Suprapubic skin (tissue), 4 donors: Measurements from ENCODE around the gene UBE2R2. TPM values are rescaled to one million over a fixed set of nuclear protein-coding genes. Genes with fewer than 3 reads are reported as not detected.

ENCODE experiments used
- DNase-seq, 2 donors: peaks; one replicate each; pipeline ENCODE4 v3.0.0-alpha.2; 2019; ENCODE audit warnings: low spot score in 2 of 2
- H3K27ac ChIP-seq: fragments of 200-600 bp; sonication (generic); one replicate; pipeline ENCODE4 v1.5.1; 2019
- H3K27me3 ChIP-seq: fragments of 200-600 bp; sonication (generic); one replicate; pipeline ENCODE4 v1.5.1; 2019
- H3K36me3 ChIP-seq: fragments of 200-600 bp; sonication (generic); one replicate; pipeline ENCODE4 v1.5.1; 2019
- H3K4me1 ChIP-seq: fragments of 200-600 bp; sonication (generic); one replicate; pipeline ENCODE4 v1.5.1; 2019
- H3K4me3 ChIP-seq: fragments of 200-600 bp; sonication (generic); one replicate; pipeline ENCODE4 v1.5.1; 2019; ENCODE audit warnings: mild to moderate bottlenecking
- H3K9me3 ChIP-seq: fragments of 200-600 bp; sonication (generic); one replicate; pipeline ENCODE4 v1.5.1; 2019
- EP300 ChIP-seq: sonication (generic); formaldehyde crosslinking; IDR thresholded peaks from one replicate; pipeline ENCODE4 v1.6.1; 2017; ENCODE audit warnings: antibody characterized with exemption
- POLR2A ChIP-seq, 2 donors: fragments of 450-650 bp; IDR thresholded peaks; one replicate each; pipeline ENCODE4 v1.6.1; 2017; ENCODE audit warnings: antibody characterized with exemption in 2 of 2, mild to moderate bottlenecking in 2 of 2, moderate library complexity in 2 of 2
- POLR2AphosphoS5 ChIP-seq, 3 donors: sonication (generic); formaldehyde crosslinking; IDR thresholded peaks; one replicate each; pipeline ENCODE4 v1.6.1; 2017; ENCODE audit warnings: antibody characterized with exemption in 3 of 3
- WGBS: methylation state at CpG from one replicate; pipeline ENCODE4 v1.1.5; 2018; 5-methylcytosine and 5-hydroxymethylcytosine counted together
- total RNA-seq, 4 donors: library from RNA; depleted of rRNA; stranded (reverse); fragments of >200 nt; gene quantifications; one replicate each; pipeline ENCODE4 v1.1.0, GENCODE V29; 2016
- TF ChIP-seq, protein P1 (sequence below), 2 donors: fragments of 200-600 bp in 1 of 2; fragments of 450-650 bp in 1 of 2; sonication (generic) in 1 of 2; IDR thresholded peaks; one replicate each; pipeline ENCODE4 v1.5.1; 2016 to 2019; ENCODE audit warnings: antibody characterized with exemption in 2 of 2, mild to moderate bottlenecking in 1 of 2, moderate library complexity in 1 of 2

UBE2R2 gene
- total RNA-seq, 4 donors from 2014 or later = 29.2 to 36.4 (median 33.5) TPM

DNA sequence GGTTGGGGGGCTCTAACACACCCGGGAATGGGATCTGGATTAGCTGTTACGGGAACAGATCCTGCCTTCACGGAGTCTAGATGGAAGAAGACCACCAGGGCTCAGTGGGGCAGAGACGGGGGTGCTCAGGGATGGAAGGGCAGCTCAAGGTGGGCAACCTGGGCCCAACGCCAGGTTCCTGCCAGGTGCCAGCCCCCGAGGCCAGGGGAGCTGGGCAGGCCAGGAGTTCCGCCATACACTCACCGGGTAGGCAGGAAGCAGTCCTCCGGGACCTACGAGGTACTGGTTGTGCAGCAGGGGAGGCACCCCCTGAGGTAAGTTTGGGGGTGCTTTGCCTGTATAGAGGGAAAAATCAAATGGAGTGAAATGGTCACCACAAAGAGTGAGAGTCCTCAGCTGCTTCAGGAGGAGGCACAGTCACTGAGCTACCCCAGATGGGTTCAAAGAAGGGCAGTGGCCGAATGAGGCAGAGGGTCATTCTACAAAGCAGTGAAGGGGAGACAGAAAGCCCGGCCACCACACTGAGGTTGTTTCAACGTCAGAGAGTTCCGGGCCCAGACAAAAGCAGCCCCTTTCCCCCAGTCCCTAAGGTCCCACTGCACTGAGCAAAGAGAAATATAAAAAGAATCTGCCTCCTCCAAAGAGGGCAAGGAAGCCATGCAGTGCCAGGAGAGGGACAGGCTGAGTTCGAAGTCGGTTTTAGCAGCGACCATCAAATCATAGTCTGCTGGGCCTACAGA, 110.0 kb downstream of the UBE2R2 start:
- H3K4me3 ChIP-seq = no peak overlapping the region
- H3K9me3 ChIP-seq = no peaks in the 10 kb centered on the region
- DNase-seq = no peak
- peaks cover 2% of the 10 kb centered on the region for H3K4me1 ChIP-seq
- no peaks in the 10 kb centered on the region for H3K27me3 ChIP-seq
- no peak overlapping the region for H3K27ac ChIP-seq
- WGBS = 92% methylated on average over 17 of the region's 17 CpGs
- TF ChIP-seq EP300 (no peak), POLR2A (IDR thresholded peaks at IDR 0.05) (no peak), POLR2AphosphoS5 (IDR thresholded peaks at IDR 0.05) (no peak)
- TF ChIP-seq, protein P1, sequence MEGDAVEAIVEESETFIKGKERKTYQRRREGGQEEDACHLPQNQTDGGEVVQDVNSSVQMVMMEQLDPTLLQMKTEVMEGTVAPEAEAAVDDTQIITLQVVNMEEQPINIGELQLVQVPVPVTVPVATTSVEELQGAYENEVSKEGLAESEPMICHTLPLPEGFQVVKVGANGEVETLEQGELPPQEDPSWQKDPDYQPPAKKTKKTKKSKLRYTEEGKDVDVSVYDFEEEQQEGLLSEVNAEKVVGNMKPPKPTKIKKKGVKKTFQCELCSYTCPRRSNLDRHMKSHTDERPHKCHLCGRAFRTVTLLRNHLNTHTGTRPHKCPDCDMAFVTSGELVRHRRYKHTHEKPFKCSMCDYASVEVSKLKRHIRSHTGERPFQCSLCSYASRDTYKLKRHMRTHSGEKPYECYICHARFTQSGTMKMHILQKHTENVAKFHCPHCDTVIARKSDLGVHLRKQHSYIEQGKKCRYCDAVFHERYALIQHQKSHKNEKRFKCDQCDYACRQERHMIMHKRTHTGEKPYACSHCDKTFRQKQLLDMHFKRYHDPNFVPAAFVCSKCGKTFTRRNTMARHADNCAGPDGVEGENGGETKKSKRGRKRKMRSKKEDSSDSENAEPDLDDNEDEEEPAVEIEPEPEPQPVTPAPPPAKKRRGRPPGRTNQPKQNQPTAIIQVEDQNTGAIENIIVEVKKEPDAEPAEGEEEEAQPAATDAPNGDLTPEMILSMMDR (IDR thresholded peaks at IDR 0.05) = no peak
- peaks cover 95% of the 10 kb centered on the region for H3K36me3 ChIP-seq

DNA sequence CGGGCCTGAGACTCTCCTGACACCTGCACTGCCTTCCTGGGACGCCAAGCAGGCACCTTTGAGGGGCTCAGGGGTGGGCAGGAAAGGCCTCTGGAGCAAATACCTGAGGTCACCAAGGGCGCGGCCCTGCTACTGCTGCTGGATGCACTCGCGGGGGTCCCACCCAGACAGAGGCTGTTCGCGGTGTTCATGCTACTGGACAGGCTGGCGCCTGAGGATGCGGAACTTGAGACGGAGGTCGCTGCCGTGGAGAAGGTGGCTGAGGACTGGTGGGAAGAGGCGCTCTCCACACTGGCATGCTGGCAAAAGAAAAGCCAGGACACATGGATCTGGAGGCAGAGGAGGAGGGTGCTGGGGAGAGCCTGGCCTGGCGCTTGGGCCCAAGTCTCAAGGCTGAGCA, 110.7 kb downstream of the UBE2R2 start:
- Histone ChIP-seq H3K4me3 (no peak overlapping the region), H3K9me3 (no peaks in the 10 kb centered on the region), H3K4me1 (peaks cover 2% of the 10 kb centered on the region), H3K27ac (no peak overlapping the region), H3K36me3 (peaks cover 95% of the 10 kb centered on the region), H3K27me3 (no peaks in the 10 kb centered on the region)
- TF ChIP-seq POLR2AphosphoS5 (IDR thresholded peaks at IDR 0.05) (no peak), EP300 (no peak), POLR2A (IDR thresholded peaks at IDR 0.05) (no peak)
- TF ChIP-seq, protein P1 (IDR thresholded peaks at IDR 0.05) = no peak
- DNase-seq = no peak
- 96% methylated on average over 13 of the region's 15 CpGs for WGBS

DNA sequence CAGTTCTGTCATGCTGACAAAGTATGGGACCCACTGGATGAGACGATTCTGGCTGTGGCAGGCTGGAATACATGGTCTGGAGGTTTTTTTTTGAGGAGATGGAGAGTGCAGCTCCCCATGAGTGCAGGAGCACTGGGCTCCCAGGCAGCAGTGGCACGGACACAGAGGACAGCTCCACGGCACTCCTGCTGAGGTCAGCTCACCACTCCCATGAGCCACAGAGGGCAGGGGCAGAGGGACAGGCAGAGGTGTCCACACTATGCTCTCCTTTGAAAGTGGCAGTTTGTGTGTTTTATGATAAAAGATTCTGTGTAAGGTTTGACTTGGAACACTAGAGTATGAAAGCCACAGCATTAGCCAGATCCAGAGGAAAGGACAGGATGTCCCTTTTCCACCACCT, 114.4 kb downstream of the UBE2R2 start:
- Histone ChIP-seq H3K27ac (no peak overlapping the region), H3K4me1 (no peaks in the 10 kb centered on the region), H3K4me3 (no peak overlapping the region), H3K9me3 (no peaks in the 10 kb centered on the region), H3K36me3 (peaks cover 95% of the 10 kb centered on the region), H3K27me3 (no peaks in the 10 kb centered on the region)
- TF ChIP-seq POLR2AphosphoS5 (IDR thresholded peaks at IDR 0.05) (no peak), POLR2A (IDR thresholded peaks at IDR 0.05) (no peak), EP300 (no peak)
- TF ChIP-seq, protein P1 (IDR thresholded peaks at IDR 0.05) = no peak
- 91% methylated on average over 1 of the region's 3 CpGs for WGBS
- no peak for DNase-seq

DNA sequence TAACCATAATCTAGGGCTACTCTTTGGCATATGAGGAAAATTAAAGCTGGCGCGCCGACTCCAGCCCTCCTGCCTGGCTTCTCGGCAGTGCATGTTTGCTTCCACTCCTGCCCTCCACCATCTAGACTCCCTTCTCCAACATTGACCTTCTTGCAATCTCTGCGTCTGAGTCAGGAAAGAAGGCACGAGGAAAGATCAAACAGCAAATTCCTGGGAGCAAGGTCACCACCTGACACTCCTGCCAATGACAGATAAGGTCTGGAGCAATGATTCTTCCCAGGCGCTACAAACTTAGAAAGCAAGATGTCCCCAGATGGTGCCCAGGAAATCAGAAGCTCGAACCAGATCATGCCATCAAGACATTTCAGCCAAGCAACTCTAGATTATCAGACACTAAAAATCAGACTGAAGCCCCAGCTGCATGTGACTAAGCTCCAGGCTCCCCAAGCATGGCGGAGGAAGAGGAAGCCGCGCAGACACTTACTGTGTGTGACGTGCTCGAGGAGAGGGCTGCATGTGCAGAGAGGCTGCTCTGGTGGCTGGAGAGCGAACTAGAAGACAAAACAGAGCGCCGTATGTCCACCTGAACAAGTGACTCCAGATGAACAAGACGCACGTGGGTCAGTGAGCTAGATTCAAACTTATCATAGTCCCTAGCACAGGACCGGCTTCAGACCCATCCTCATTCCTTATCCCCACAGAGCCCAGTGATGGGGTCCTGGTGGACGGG, 115.3 kb downstream of the UBE2R2 start:
- Histone ChIP-seq H3K9me3 (no peaks in the 10 kb centered on the region), H3K4me1 (no peaks in the 10 kb centered on the region), H3K4me3 (no peak overlapping the region), H3K27ac (no peak overlapping the region), H3K27me3 (no peaks in the 10 kb centered on the region), H3K36me3 (peaks cover 92% of the 10 kb centered on the region)
- DNase-seq = no peak
- 87% methylated on average over 20 of the region's 20 CpGs for WGBS
- TF ChIP-seq POLR2AphosphoS5 (IDR thresholded peaks at IDR 0.05) (no peak), EP300 (no peak), POLR2A (IDR thresholded peaks at IDR 0.05) (no peak)
- TF ChIP-seq, protein P1 (IDR thresholded peaks at IDR 0.05) = no peak

DNA sequence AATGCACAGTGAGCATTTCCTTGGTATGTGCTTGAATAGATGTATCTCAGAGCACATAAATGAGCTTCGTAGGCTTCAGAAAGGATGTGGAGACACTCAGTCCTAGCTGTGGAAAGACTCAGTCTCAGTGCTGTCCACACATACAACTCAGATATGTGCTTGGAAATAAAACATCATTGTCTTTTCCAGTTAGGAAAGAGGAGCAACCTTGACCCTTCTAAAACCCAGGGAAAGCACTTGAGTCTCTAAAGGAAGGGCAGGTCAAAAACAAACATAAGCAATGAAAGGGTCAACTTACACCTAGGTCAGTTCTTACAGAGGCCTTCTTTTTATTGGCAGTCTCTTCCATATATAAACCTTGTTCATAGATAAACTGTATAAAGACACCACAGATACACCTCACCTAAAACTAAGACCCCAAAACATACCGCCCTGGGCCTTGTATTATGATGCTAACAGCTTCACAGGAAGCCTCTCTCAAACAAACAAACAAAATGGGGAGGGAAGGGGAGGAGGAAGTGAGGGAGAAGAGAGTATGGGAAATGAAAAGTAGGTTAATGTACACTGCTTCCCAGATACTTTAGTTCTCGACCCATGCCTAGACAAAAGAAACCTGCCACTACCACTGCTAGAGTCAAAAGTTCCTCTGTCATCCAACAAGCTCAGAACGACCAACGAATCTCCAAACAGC, 117.4 kb downstream of the UBE2R2 start:
- H3K36me3 ChIP-seq = peaks cover 83% of the 10 kb centered on the region
- H3K27me3 ChIP-seq = no peaks in the 10 kb centered on the region
- H3K27ac ChIP-seq = no peak overlapping the region

More for the DNA sequence above, 117.4 kb downstream of the UBE2R2 start:
- H3K4me1 ChIP-seq = no peaks in the 10 kb centered on the region
- WGBS = 92% methylated on average over 5 of the region's 5 CpGs
- TF ChIP-seq, protein P1 (IDR thresholded peaks at IDR 0.05) = no peak
- no peak for TF ChIP-seq EP300
- no peak for TF ChIP-seq POLR2AphosphoS5 (IDR thresholded peaks at IDR 0.05)
- no peak for TF ChIP-seq POLR2A (IDR thresholded peaks at IDR 0.05)
- no peak for DNase-seq
- H3K4me3 ChIP-seq = no peak overlapping the region
- H3K9me3 ChIP-seq = no peaks in the 10 kb centered on the region
